ENCODE results near the gene ABR.

ABR gene

GRCh38 chr17:1206026-1206777 lies 26.4 kb upstream of the ABR start:
- Histone ChIP-seq H3K4me3 (ENCODE audit: low read length) (no peak overlapping the region), H3K9me3 (ENCODE audit: insufficient read depth, low read length) (no peaks in the 10 kb centered on the region), H3K27ac (ENCODE audit: low read length) (no peak overlapping the region), H3K4me2 (ENCODE audit: low read length) (peak overlapping the region; percentile 22; the same call in 1 of the 2 replicates), H2AFZ (ENCODE audit: low read depth, low read length) (no peak overlapping the region), H4K20me1 (ENCODE audit: insufficient read depth, low read length) (peaks cover 48% of the 10 kb centered on the region), H3K79me2 (ENCODE audit: low read length) (peaks cover 41% of the 10 kb centered on the region), H3K9ac (ENCODE audit: low read length) (no peak overlapping the region), H3K27me3 (ENCODE audit: low read depth, low read length) (no peaks in the 10 kb centered on the region), H3K36me3 (replicated peaks; ENCODE audit: low read depth, low read length) (no peaks in the 10 kb centered on the region), H3K4me1 (ENCODE audit: low read length) (peaks cover 20% of the 10 kb centered on the region)
- TF ChIP-seq CTCF (IDR thresholded peaks at IDR 0.05; ENCODE audit: low read depth, low read length) (no peak), EZH2phosphoT487 (IDR thresholded peaks at IDR 0.05; ENCODE audit: low read depth) (no peak)

GRCh38 chr17:1203967-1204291 lies 24.1 kb upstream of the ABR start:
- no peak overlapping the region for H3K4me2 ChIP-seq (ENCODE audit: low read length)
- H3K4me3 ChIP-seq (ENCODE audit: low read length): no peak overlapping the region
- no peak for TF ChIP-seq CTCF (IDR thresholded peaks at IDR 0.05; ENCODE audit: low read depth, low read length)
- TF ChIP-seq EZH2phosphoT487 (IDR thresholded peaks at IDR 0.05; ENCODE audit: low read depth): no peak
- no peak overlapping the region for H2AFZ ChIP-seq (ENCODE audit: low read depth, low read length)
- no peak overlapping the region for H3K9ac ChIP-seq (ENCODE audit: low read length)
- H3K27ac ChIP-seq (ENCODE audit: low read length): no peak overlapping the region
- peaks cover 47% of the 10 kb centered on the region for H3K79me2 ChIP-seq (ENCODE audit: low read length)
- peaks cover 3% of the 10 kb centered on the region for H3K36me3 ChIP-seq (replicated peaks; ENCODE audit: low read depth, low read length)
- no peaks in the 10 kb centered on the region for H3K27me3 ChIP-seq (ENCODE audit: low read depth, low read length)
- H3K4me1 ChIP-seq (ENCODE audit: low read length): peaks cover 28% of the 10 kb centered on the region
- no peaks in the 10 kb centered on the region for H3K9me3 ChIP-seq (ENCODE audit: insufficient read depth, low read length)
- H4K20me1 ChIP-seq (ENCODE audit: insufficient read depth, low read length): peaks cover 46% of the 10 kb centered on the region

- Histone ChIP-seq H3K4me1 (ENCODE audit: low read length) (peaks cover 34% of the 10 kb centered on the region), H3K9me3 (ENCODE audit: insufficient read depth, low read length) (no peaks in the 10 kb centered on the region), H3K9ac (ENCODE audit: low read length) (no peak overlapping the region), H2AFZ (ENCODE audit: low read depth, low read length) (no peak overlapping the region), H3K27ac (ENCODE audit: low read length) (no peak overlapping the region), H3K4me3 (ENCODE audit: low read length) (no peak overlapping the region), H3K79me2 (ENCODE audit: low read length) (peaks cover 50% of the 10 kb centered on the region), H3K36me3 (replicated peaks; ENCODE audit: low read depth, low read length) (peaks cover 3% of the 10 kb centered on the region), H4K20me1 (ENCODE audit: insufficient read depth, low read length) (peaks cover 44% of the 10 kb centered on the region), H3K4me2 (ENCODE audit: low read length) (no peak overlapping the region), H3K27me3 (ENCODE audit: low read depth, low read length) (no peaks in the 10 kb centered on the region)
- TF ChIP-seq EZH2phosphoT487 (IDR thresholded peaks at IDR 0.05; ENCODE audit: low read depth) (no peak), CTCF (IDR thresholded peaks at IDR 0.05; ENCODE audit: low read depth, low read length) (no peak)
Observed at GRCh38 chr17:1203111-1203966, 23.6 kb upstream of the ABR start.

GRCh38 chr17:1202291-1202690 lies 22.5 kb upstream of the ABR start:
- Histone ChIP-seq H3K9me3 (ENCODE audit: insufficient read depth, low read length) (no peaks in the 10 kb centered on the region), H2AFZ (ENCODE audit: low read depth, low read length) (no peak overlapping the region), H3K36me3 (replicated peaks; ENCODE audit: low read depth, low read length) (peaks cover 3% of the 10 kb centered on the region), H3K4me1 (ENCODE audit: low read length) (peaks cover 45% of the 10 kb centered on the region), H3K9ac (ENCODE audit: low read length) (no peak overlapping the region), H3K27ac (ENCODE audit: low read length) (no peak overlapping the region), H3K4me2 (ENCODE audit: low read length) (no peak overlapping the region), H3K4me3 (ENCODE audit: low read length) (no peak overlapping the region), H4K20me1 (ENCODE audit: insufficient read depth, low read length) (peaks cover 50% of the 10 kb centered on the region), H3K27me3 (ENCODE audit: low read depth, low read length) (no peaks in the 10 kb centered on the region), H3K79me2 (ENCODE audit: low read length) (peaks cover 57% of the 10 kb centered on the region)
- TF ChIP-seq CTCF (IDR thresholded peaks at IDR 0.05; ENCODE audit: low read depth, low read length) (no peak), EZH2phosphoT487 (IDR thresholded peaks at IDR 0.05; ENCODE audit: low read depth) (no peak)

All from OCI-LY3 (cell line).